Endometrium (tissue), 2 donors: ENCODE results near the gene DBT.
"Not testable (repeated sequence)": the region's sequence is repeated elsewhere in the genome, so short reads cannot be mapped to it uniquely, and the experiment has no call there.

ENCODE experiments used
- FAIRE-seq: peaks from 2 replicates; lab custom pipeline; 2012; peaks lifted over from hg19 to GRCh38; lab: Jason Lieb, UNC
- donor health status: control.
- donor health status: control.

Gene DBT

GRCh38 chr1:100249537-100250257, at the start of gene DBT:
DBT (minus strand) TSS chr1:100249834; CDS start chr1:100249820, 14 bp downstream.
- FAIRE-seq: peak; percentile 99

GRCh38 chr1:100298512-100298911, 48.9 kb upstream of the DBT start:
- no peak for FAIRE-seq

- FAIRE-seq: not testable (repeated sequence)
These were observed 47.4 kb upstream of the DBT start for GRCh38 chr1:100296997-100297396.

DNA sequence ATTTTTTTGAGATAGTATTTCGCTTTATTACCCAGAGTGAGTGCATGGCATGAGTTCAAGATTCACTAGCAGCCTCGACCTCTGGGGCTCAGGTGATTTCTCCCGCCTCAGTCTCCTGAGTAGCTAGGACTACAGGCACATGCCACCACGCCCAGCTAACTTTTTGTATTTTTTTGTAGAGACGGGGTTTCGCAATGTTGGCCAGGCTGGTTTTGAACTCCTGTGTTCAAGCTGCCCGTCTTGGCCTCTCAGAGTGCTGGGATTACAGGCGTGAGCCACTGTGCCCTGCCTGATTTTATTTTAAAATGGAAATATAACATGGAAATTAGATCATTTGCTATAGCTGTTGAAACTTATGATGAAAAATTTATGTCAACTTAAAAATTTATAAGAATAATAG, 46.5 kb upstream of the DBT start:
- no peak for FAIRE-seq

- no peak for FAIRE-seq
These were observed 43.1 kb upstream of the DBT start for GRCh38 chr1:100292711-100293110.

DNA sequence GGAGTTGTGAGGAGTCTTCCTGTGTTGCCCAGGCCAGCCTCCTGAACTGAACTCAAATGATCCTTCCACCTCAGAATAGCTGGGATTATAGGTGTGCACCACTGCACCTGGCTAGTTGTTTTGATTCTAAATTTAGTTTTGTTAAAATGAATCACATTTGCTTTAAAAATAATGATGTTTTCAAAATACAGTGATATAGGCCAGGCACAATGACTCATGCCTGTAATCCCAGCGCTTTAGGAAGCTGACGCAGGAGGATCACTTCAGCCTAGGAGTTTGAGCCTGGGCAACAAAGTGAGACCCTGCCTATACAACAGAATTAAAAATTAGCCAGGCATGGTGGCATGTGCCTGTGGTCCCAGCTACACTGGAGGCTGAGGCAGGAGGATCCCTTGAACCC, 40.7 kb upstream of the DBT start:
- no peak for FAIRE-seq

DNA sequence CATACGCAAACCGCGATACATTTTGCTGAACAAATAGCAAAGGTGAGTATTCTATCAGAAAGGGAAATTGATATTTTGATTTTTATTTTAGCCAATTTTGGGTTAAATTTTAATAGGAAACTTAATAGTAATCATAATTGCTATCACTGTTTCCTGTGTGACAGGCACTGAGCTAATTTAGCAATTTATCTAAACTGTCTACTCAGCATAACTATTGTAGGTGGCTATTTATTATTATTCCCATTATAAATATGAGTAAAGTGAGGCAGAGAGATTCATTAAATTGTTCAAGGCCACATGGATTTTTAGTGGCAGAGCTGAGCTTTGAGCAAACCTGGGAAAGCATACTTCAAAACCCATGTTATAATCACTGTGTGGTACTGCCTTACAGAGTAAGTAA, 37.5 kb upstream of the DBT start:
- no peak for FAIRE-seq

DNA sequence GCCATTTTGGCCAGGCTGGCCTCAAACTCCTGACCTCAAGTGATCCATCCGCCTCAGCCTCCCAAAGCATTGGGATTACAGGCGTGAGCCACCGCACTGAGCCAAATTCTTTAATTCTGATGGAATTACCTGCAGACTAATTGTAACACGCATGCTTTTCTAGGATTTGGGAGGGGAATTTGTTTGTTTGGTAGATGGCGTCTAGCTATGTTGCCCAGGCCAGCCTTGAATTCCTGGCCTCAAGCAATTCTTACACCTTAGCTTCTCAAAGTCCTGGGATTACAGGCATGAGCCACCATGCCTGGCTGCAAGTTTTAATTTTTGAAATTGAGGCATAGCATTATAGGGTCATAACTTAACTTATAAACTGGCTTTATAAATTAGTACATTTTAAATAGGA, 35.0 kb upstream of the DBT start:
- no peak for FAIRE-seq

- no peak for FAIRE-seq
These were observed 30.5 kb upstream of the DBT start for GRCh38 chr1:100279954-100280682.

DNA sequence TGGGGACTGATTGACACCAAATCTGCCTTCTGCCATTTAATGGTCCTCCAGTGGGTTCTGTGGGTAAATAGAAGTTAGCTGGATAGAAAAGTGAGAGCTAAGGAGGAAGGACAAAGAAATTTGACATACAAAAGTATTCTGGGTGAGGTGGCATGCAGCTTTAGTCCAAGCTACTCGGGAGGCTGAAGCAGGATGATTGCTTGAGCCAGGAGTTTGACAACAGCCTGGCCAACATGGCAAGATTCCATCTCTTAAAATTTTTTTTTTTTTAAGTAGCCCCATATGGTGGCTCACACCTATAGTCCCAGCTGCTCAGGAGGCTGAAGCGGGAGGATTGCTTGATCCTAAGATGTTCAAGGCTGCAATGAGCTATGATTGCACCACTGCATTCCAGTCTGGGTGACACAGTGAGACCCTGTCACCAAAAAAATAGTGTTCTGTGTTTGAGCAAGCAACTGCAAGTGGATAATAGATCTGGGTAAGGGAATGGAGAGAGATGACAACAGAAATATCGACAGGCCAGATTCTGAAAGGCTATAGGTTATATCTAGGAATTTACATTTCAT, 29.8 kb upstream of the DBT start:
- FAIRE-seq: no peak

DNA sequence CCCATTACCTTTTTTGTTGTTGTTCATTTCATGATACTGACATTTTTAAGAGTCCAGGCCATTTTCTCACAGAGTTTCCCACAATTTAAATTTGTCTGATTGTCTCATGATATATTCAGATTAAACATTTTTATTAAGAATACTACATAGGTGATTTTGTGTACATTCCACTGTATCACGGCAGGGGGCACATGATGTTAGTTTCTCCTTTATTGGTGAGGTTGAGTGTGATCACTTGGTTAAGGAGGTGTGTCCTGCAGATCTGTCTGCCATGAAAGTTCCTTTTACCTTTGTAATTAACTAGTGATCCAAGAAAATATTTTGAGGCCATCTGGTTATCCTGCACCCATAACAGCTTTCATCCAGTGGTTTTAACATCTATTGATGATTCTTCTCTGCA, 28.2 kb upstream of the DBT start:
- no peak for FAIRE-seq

DNA sequence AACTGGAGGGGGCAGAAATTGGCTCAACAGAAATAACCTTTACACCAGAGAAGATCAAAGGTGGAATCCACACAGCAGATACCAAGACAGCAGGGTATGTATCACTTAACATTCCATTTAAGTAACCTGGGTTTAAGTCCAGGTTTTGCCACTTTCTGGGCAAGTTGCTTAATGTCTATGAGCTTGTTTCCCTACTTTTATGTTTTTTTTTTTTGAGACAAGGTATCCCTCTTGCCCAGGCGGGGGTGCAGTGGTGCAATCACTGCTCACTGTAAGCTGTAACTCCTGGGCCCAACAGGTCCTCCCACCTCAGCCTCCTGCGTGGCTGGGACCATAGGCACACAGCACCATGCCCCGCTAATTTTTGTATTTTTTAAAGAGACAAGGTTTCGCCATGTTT, 18.6 kb upstream of the DBT start:
- FAIRE-seq: no peak

GRCh38 chr1:100267284-100267683, 17.6 kb upstream of the DBT start:
- FAIRE-seq: no peak

DNA sequence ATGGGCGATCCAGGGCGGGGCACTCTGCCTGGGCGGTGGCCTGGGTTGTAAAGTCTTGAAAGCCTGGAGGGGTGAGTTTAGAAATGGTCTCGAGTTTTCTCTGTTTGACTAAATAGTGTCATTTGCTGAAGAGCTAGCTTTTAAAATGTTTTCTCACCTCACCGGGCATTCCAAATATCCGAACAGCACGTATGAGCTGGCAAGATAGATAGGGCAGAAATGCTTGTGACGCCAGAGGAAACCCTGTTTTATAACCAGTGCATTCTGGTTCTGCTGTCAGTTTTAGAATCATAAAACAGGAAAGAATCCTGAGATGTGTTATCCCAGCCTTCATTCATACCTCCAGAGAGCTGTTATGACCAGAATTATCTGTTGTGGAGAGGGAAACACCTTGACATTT, 17.1 kb upstream of the DBT start:
- FAIRE-seq: no peak

GRCh38 chr1:100265931-100266740, 16.5 kb upstream of the DBT start, which contains the start of gene RTCA:
RTCA (plus strand) TSS chr1:100266216; CDS start chr1:100266376, 160 bp downstream.
- peak; percentile 35 for FAIRE-seq

GRCh38 chr1:100265562-100265930, 15.9 kb upstream of the DBT start:
- FAIRE-seq: no peak

DNA sequence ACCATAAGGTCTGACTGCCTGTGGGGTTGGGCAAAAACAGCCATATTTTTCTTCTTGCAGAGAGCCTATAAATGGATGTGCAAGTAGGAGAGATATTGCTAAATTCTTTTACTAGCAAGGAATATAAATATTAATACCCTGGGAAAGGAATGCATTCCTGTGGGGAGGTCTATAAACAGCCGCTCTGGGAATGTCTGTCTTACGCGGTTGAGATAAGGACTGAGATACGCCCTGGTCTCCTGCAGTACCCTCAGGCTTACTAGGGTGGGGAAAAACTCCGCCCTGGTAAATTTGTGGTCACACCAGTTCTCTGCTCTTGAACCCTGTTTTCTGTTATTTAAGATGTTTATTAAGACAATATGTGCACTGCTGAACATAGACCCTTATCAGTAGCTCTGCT, 14.4 kb upstream of the DBT start:
- not testable (repeated sequence) for FAIRE-seq

DNA sequence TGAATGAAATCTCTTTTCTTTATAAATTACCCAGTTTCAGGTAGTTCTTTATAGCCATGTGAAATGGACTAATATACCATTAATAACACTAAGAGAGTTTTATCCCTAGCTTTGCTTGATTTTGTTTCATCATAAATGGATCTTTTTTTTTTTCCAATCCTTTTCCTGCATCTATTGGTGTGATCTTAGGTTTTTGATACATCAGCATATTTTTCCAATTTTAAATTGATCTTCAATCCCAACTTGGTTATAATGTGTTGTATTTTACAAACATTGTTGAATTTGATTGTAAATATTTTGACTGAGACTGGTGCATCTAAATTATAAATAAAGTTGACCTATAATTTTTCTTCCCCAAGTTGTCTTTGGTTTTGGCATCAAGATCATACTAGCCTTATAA, 12.1 kb upstream of the DBT start:
- no peak for FAIRE-seq

DNA sequence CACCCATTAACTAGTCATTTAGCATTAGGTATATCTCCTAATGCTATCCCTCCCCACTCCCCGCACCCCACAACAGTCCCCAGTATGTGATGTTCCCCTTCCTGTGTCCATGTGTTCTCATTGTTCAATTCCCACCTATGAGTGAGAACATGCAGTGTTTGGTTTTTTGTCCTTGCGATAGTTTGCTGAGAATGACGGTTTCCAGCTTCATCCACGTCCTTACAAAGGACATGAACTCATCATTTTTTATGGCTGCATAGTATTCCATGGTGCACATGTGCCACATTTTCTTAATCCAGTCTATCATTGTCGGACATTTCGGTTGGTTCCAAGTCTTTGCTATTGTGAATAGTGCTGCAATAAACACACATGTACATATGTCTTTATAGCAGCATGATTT, 8.8 kb upstream of the DBT start:
- not testable (repeated sequence) for FAIRE-seq

GRCh38 chr1:100256273-100256672, 6.6 kb upstream of the DBT start:
- FAIRE-seq: not testable (repeated sequence)

- no peak for FAIRE-seq
These were observed 3.9 kb upstream of the DBT start for GRCh38 chr1:100253552-100253951.

DNA sequence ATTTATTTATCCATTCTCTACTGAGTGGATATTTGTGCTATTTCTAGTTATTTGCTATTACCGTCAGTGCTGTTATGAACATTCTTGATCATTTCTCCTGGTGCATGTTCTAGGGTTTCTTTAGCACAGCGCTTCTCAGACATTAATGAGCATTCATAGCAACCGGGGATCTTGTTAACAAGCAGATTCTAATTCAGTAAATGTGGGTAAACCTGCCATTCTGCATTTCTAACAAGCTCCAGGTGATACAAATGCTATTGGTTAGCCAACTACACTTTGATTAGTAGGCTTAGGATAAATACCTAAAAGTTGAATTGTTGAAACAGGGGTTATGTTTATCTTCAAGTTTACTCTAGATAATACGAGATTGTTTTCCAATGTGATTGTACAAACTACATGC, 3.3 kb upstream of the DBT start:
- no peak for FAIRE-seq

DNA sequence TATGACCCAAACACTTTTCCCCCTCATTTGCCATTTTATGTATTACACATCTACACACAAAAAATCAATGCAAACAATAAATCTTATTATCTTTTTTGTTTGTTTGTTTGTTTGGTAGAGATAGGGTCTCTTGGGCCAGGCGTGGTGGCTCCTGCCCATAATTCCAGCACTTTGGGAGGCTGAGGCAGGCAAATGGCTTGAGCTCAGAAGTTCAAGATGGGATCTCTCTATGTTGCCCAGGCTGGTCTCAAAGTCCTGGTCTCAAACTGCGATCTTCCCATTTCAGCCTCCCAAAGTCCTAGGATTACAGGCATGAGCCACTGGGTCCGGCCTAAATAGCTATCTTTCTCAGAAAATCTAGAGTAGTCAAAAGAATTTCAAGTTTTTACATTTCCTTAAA, 1.2 kb upstream of the DBT start:
- no peak for FAIRE-seq
